ENCODE measurements around the gene VPS37C. TPM values are rescaled to one million over a fixed set of nuclear protein-coding genes. Genes with fewer than 3 reads are reported as not detected.

VPS37C gene
- total and polyA plus RNA-seq, 9 of the 15 experiments (the other 6 are each of a cell fraction or from before 2014, with no cell fraction given) = 0.62 to 29.8 (median 11.5) TPM

GRCh38 chr11:61163714-61164605, 2.7 kb upstream of the VPS37C start (continued):
- TF ChIP-seq CCNT2 (IDR thresholded peaks at IDR 0.05; ENCODE audit: borderline replicate concordance, extremely low read depth, insufficient read length, low read depth, low read length) (peak; percentile 30), AFF1 (IDR thresholded peaks at IDR 0.05; ENCODE audit: low read depth in 1 of 2, partially characterized antibody in 2 of 2) (peak in 1 of 2 experiments; percentile 38), TRIM24 (IDR thresholded peaks at IDR 0.05) (peak; percentile 50 to 78; a peak in 3 of 4 replicates), SFPQ (IDR thresholded peaks at IDR 0.05; ENCODE audit: low read depth, low read length) (no peak), ZNF143 (CRISPR knock-in tag; IDR thresholded peaks at IDR 0.05) (no peak), PATZ1 (CRISPR knock-in tag; IDR thresholded peaks at IDR 0.05; ENCODE audit: borderline replicate concordance) (no peak), REST (IDR thresholded peaks at IDR 0.05; ENCODE audit: borderline replicate concordance) (no peak), REST (CRISPR knock-in tag; IDR thresholded peaks at IDR 0.05; ENCODE audit: low read depth) (no peak)
